Measurements from ENCODE around the gene TSHZ1. TPM values are rescaled to one million over a fixed set of nuclear protein-coding genes. Genes with fewer than 3 reads are reported as not detected.

Gene TSHZ1
- total RNA-seq, 1 experiment from 2014 or later = 9.7 TPM

GRCh38 chr18:75226286-75226955 is 15.8 kb downstream of the TSHZ1 start:
- TF ChIP-seq CTCF (IDR thresholded peaks at IDR 0.05; ENCODE audit: unreplicated experiment) = no peak
- POLR2A ChIA-PET = interaction anchor here (0.6 to 2.3 kb wide), 2 partner anchors 16 to 1029 kb away, joined by 3 to 10 read pairs; partner anchors contain the start of gene TSHZ1
- CTCF ChIA-PET = interaction anchor here (0.6 to 1.9 kb wide), 3 partner anchors 11 to 531 kb away, joined by 3 to 4 read pairs (median 4); no protein-coding TSS in a partner anchor
- intact Hi-C loops (cut with micrococcal nuclease) = no loop called here
- no peaks in the 10 kb centered on the region for H3K27me3 Mint-ChIP-seq (ENCODE audit: insufficient read depth, unreplicated experiment)
- no peak for DNase-seq (ENCODE audit: unreplicated experiment)
- H3K9me3 Mint-ChIP-seq (ENCODE audit: unreplicated experiment) = no peaks in the 10 kb centered on the region
- H3K4me1 Mint-ChIP-seq (ENCODE audit: insufficient read depth, unreplicated experiment) = peaks cover 5% of the 10 kb centered on the region
- no peak overlapping the region for H3K27ac Mint-ChIP-seq (ENCODE audit: low read depth, unreplicated experiment)
- no peak overlapping the region for H3K4me3 Mint-ChIP-seq (ENCODE audit: unreplicated experiment)
- BruUV-seq (replicated peaks) = no TSS peak
- peaks cover 4% of the 10 kb centered on the region for H3K36me3 Mint-ChIP-seq (ENCODE audit: insufficient read depth, unreplicated experiment)

- Mint-ChIP-seq H3K9me3 (ENCODE audit: unreplicated experiment) (no peaks in the 10 kb centered on the region), H3K27me3 (ENCODE audit: insufficient read depth, unreplicated experiment) (no peaks in the 10 kb centered on the region), H3K27ac (ENCODE audit: low read depth, unreplicated experiment) (no peak overlapping the region), H3K4me1 (ENCODE audit: insufficient read depth, unreplicated experiment) (peaks cover 5% of the 10 kb centered on the region), H3K36me3 (ENCODE audit: insufficient read depth, unreplicated experiment) (peaks cover 4% of the 10 kb centered on the region), H3K4me3 (ENCODE audit: unreplicated experiment) (no peak overlapping the region)
- POLR2A ChIA-PET = interaction anchor here (0.6 to 2.3 kb wide), 2 partner anchors 17 to 1029 kb away, joined by 3 to 10 read pairs; partner anchors contain the start of gene TSHZ1
- no peak for DNase-seq (ENCODE audit: unreplicated experiment)
- intact Hi-C loops (cut with micrococcal nuclease) = no loop called here
- BruUV-seq (replicated peaks) = no TSS peak
- TF ChIP-seq CTCF (IDR thresholded peaks at IDR 0.05; ENCODE audit: unreplicated experiment) = no peak
- CTCF ChIA-PET = no interaction called here
Observed at GRCh38 chr18:75226956-75227316, 16.3 kb downstream of the TSHZ1 start.

- no peaks in the 10 kb centered on the region for H3K27me3 Mint-ChIP-seq (ENCODE audit: insufficient read depth, unreplicated experiment)
- no peak overlapping the region for H3K4me3 Mint-ChIP-seq (ENCODE audit: unreplicated experiment)
- H3K4me1 Mint-ChIP-seq (ENCODE audit: insufficient read depth, unreplicated experiment) = peaks cover 5% of the 10 kb centered on the region
- H3K27ac Mint-ChIP-seq (ENCODE audit: low read depth, unreplicated experiment) = no peak overlapping the region
- no TSS peak for BruUV-seq (replicated peaks)
- DNase-seq (ENCODE audit: unreplicated experiment) = no peak
- intact Hi-C loops (cut with micrococcal nuclease) = no loop called here
- peaks cover 4% of the 10 kb centered on the region for H3K36me3 Mint-ChIP-seq (ENCODE audit: insufficient read depth, unreplicated experiment)
- TF ChIP-seq CTCF (IDR thresholded peaks at IDR 0.05; ENCODE audit: unreplicated experiment) = no peak
- ChIA-PET POLR2A (no interaction called here), CTCF (interaction anchor here (1.2 kb wide), 1 partner anchor 12 kb away, joined by 3 read pairs; no protein-coding TSS in a partner anchor)
- no peaks in the 10 kb centered on the region for H3K9me3 Mint-ChIP-seq (ENCODE audit: unreplicated experiment)
Observed at GRCh38 chr18:75227535-75228296, 17.1 kb downstream of the TSHZ1 start.

- POLR2A ChIA-PET = interaction anchor here (1.5 kb wide), 1 partner anchor 17 kb away, joined by 4 read pairs; no protein-coding TSS in a partner anchor
- Mint-ChIP-seq H3K9me3 (ENCODE audit: unreplicated experiment) (no peaks in the 10 kb centered on the region), H3K4me1 (ENCODE audit: insufficient read depth, unreplicated experiment) (peaks cover 5% of the 10 kb centered on the region)
Observed at GRCh38 chr18:75228967-75229366, 18.4 kb downstream of the TSHZ1 start.

More at GRCh38 chr18:75228967-75229366, 18.4 kb downstream of the TSHZ1 start:
- H3K27ac Mint-ChIP-seq (ENCODE audit: low read depth, unreplicated experiment) = no peak overlapping the region
- no TSS peak for BruUV-seq (replicated peaks)
- H3K27me3 Mint-ChIP-seq (ENCODE audit: insufficient read depth, unreplicated experiment) = no peaks in the 10 kb centered on the region
- intact Hi-C loops (cut with micrococcal nuclease) = no loop called here
- DNase-seq (ENCODE audit: unreplicated experiment) = no peak
- no peak for TF ChIP-seq CTCF (IDR thresholded peaks at IDR 0.05; ENCODE audit: unreplicated experiment)
- H3K36me3 Mint-ChIP-seq (ENCODE audit: insufficient read depth, unreplicated experiment) = peaks cover 4% of the 10 kb centered on the region
- no peak overlapping the region for H3K4me3 Mint-ChIP-seq (ENCODE audit: unreplicated experiment)
- CTCF ChIA-PET = interaction anchor here (0.5 to 1.2 kb wide), 3 partner anchors 13 to 426 kb away, joined by 3 read pairs; no protein-coding TSS in a partner anchor
